ENCODE measurements around the gene JAZF1.

The JAZF1 gene

GRCh38 chr7:28069807-28070206 lies 110.8 kb downstream of the JAZF1 start:
- DNase-seq = no peak

DNA sequence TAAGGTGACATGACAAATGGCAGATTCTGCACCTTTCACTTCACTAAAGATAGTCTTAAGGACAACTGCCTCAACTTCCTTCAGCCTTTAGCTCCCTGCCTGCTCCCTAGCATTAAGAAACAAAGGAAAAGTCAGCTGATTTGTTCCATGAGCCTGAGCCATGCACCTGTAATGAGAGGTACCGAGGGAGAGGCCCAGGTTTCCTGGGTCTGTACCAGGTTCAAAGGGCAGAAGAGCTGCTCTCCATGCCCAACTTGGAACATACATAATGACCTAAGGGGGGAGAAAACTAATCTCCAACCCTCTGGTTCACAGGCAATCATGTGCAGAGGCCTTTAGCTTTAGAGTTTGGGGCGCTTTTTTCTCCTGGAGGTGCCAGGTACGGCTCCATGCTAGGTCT lies 111.2 kb downstream of the JAZF1 start:
- no peak for DNase-seq

DNA sequence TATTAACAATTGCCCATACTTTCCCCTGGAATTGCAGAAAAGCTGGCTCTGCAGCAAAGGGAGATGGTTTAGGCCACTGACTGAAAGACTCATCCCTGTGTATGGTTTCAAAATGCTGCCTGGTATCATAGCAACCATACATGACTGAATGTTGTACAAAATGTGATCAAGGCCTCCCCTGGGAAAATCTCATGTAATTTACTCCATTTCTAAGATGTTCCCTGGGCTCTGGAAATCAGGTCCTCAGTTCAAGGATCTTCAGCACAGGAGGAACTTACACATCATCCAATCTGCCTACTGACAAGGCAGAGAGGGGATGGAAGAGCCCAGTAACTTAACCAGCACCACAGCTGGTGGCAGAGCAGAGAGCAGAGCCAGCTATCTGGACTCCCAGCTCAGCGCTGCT lies 111.8 kb downstream of the JAZF1 start:
- DNase-seq = no peak

GRCh38 chr7:28067171-28067570 lies 113.4 kb downstream of the JAZF1 start:
- no peak for DNase-seq

GRCh38 chr7:28065721-28066285 lies 114.8 kb downstream of the JAZF1 start:
- no peak for DNase-seq

DNA sequence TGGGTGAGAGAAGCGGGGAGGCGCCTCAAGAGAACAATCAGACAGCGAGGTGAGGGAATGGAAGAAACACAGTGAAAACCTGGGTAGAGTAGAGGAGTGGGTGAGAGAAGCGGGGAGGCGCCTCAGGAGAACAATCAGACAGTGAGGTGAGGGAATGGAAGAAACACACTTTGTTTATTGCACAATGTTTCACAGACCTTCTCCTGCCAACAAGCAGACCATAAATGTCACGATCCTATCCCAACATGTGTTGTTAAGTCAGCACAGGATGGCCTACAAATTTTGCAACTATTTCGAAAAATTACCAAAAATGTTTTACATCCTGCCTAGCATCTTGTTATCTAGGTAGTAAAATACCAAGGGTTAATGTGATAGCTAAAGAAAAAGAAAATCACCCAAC lies 115.3 kb downstream of the JAZF1 start:
- no peak for DNase-seq

- DNase-seq = no peak
Observed at GRCh38 chr7:28064437-28064836, 116.2 kb downstream of the JAZF1 start.

GRCh38 chr7:28062197-28062991 lies 118.2 kb downstream of the JAZF1 start:
- DNase-seq = peak; percentile 78

DNA sequence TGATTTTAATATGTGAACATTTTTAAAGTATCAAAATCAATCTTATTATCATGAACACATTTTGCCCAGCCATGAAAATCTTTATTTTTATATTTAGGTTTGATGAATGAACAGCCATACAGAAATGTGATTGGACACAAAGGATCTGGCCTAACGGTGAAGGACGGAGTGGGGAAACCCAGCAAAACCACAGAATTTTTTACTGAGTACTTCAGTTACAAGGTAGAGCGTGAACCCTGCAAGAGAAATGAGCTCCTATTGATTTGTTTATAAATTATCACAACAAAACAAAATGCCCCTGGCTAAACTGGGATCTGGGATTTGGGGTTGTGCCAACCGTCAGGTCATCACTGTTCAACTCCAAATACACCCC lies 118.8 kb downstream of the JAZF1 start:
- DNase-seq = no peak

GRCh38 chr7:28060371-28060950 lies 120.1 kb downstream of the JAZF1 start:
- no peak for DNase-seq

DNA sequence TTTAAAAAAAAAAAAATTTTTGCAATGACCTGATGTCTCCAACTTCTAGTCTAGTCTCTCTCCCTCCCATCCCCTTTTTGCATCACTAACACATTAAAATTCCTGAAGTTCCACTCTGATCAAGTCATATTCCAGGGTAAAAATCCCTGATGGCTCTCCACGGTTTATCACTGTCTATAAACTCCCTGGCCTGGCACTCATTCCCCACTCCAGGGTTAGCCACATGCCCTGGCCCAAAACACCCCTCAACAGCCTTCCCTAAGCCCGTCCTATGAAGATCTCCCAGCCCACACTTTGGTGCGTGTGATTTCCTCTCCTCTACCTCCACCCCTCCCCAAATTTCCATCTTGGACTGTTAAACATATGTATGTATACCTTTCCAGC lies 125.4 kb downstream of the JAZF1 start:
- DNase-seq = no peak

- no peak for DNase-seq
Observed at GRCh38 chr7:28054531-28055160, 125.9 kb downstream of the JAZF1 start.

DNA sequence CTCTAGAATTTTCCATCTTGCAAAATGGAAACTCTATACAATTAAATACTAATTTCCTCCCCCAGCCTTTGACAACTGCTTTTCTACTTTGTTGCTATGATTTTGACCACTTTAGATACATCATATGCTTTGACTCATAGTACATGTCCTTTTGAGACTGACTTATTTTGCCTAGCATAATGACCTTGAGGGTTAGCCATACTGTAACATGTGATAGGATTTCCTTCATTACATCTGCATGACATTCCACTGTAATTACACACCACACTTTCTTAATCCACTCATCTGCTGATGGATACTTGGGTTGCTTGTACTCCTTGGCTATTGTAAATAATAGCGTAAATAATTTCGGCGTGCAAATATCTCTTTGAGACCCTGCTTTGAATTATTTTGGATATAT lies 127.7 kb downstream of the JAZF1 start:
- no peak for DNase-seq

- DNase-seq = no peak
Observed at GRCh38 chr7:28048694-28049093, 131.9 kb downstream of the JAZF1 start.

- no peak for DNase-seq
Observed at GRCh38 chr7:28046035-28046434, 134.6 kb downstream of the JAZF1 start.

DNA sequence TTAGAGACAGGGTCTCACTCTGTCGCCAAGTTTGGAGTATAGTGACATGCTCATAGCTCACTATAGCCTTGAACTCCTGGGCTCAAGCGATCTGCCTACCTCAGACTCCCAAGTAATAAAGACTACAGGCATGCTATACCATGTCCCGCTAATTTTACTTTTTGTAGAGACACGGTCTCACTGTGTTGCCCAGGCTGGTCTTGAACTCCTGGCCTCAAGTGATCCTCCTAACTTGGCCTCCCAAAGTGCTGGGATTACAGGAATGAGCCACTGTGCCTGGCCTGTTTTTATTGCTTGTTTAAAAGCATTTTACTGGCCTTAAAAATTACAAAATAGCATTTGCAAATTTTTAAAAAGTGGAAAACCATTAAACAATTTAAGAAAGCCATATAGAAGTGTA lies 135.0 kb downstream of the JAZF1 start:
- no peak for DNase-seq

GRCh38 chr7:28044825-28045224 lies 135.8 kb downstream of the JAZF1 start:
- no peak for DNase-seq

- no peak for DNase-seq
Observed at GRCh38 chr7:28042721-28043120, 137.9 kb downstream of the JAZF1 start.

DNA sequence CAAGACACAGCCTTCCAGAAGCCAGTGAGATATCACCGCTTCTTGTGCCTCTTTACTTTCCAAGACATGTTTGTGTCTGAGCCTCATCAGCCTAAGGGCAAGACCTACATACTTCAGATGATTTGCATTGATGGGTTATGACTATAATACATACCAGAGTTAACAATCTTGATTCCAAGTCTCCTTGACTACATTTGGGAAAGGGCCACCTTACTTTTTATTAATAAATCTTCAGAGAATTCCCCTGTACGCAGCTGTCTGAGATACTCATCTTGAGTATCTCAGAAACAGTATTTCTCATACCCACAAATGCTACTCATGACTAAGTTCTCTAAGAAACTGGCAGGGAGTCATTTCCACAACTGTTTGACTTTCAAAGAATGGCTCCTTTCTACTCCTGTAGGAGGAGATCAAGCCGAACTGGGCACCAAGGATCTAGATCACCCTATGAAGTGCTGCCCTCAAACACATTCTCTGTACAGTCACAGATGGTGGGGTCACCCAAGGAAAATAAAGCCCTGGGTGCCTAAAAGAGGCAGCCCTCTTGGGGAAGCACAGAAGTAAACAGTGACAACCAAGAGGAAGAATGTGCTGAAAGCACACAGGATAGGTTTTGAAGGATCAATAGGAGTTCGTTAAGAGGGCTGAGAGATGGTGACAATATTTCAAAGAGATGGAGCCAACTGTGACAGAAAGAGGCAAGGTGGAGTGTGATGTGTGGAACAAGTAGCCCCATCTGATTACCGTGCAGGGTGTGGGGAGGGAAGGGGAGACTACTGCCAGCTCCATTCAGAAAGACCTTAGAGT lies 138.9 kb downstream of the JAZF1 start:
- no peak for DNase-seq

- no peak for DNase-seq
Observed at GRCh38 chr7:28038175-28038797, 142.3 kb downstream of the JAZF1 start.

DNA sequence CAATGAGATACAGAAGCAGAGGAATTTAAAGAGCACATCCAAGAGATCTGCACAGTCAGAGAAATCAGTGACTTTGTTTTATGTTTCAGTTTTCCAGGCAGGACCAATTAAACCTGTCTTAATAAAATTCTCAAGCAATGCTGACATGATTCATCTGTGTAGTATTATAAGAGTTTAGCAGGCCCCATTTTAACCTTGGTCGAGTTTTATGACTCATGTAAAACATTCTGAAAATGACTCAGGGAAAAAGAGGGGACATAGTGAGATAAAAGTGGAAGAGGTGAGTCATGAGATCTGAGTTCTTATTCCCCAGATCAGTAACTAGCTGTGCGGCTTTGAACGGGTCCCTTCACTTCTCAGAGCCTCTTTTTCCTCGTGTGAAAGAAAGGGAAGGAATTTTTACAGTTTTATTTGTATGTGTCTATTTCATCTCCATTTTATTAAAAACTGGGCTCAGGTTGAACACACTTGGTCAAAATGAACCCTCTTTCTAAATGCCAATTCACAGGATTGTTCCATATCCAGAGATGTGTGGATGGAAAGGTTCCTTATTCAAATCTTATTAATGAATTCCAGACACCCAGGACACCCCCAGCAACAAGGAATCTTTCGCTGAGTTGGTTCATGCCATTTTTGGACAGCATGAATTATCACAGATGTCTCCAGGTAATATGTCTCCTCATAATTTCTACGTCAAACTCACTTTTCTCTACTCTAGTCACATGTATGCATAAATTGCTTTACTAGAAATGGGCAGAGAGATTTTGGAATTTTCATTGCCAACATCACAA lies 143.2 kb downstream of the JAZF1 start:
- DNase-seq = peak; percentile 63

DNA sequence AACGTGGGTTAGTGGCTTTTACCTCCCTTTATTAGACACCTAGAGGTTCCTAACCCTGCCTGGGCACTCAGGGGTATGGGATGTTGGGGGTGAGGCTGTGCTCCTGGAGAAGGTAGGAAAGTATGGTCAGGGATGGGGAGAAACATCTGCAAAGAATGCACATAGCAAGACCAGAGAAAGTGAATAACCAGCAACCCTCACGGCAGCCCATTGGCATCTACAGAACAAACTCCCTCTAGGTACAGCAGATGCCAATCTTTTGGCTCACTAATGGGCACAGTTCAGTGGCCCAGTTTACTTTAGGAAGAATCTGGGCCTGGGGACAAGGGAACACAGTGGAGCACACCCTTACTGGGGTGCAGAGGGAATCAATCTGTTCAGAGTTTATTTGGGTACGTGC lies 143.9 kb downstream of the JAZF1 start:
- no peak for DNase-seq
